GM23338 (cell line): Measurements from ENCODE around the gene SSTR3. TPM values are rescaled to one million over a fixed set of nuclear protein-coding genes. Genes with fewer than 3 reads are reported as not detected.

ENCODE experiments used
- ATAC-seq: fragments of 200-7000 bp; cut with Tn5 transposase; 3 replicates; pipeline ENCODE4 v1.9.1; 2020
- DNase-seq: peaks from one replicate; pipeline ENCODE4 v3.0.0-alpha.2; 2015; ENCODE audit warnings: low spot score
- H2AFZ ChIP-seq: fragments of 200-600 bp; sonication (generic); 2 replicates; pipeline ENCODE4 v1.8.0; 2016; ENCODE audit warnings: antibody characterized with exemption, mild to moderate bottlenecking, moderate library complexity
- H3F3A ChIP-seq: fragments of 200-600 bp; sonication (generic); replicated peaks from 2 replicates; pipeline ENCODE4 v1.8.0; 2017; ENCODE audit warnings: antibody characterized with exemption, mixed run types, low read depth
- H3K27ac ChIP-seq: fragments of 200-600 bp; sonication (generic); 2 replicates; pipeline ENCODE4 v1.6.1; 2016; ENCODE audit warnings: low read depth
- H3K27me3 ChIP-seq: fragments of 200-600 bp; sonication (generic); 2 replicates; pipeline ENCODE4 v1.8.0; 2016; ENCODE audit warnings: mild to moderate bottlenecking, mixed run types, moderate library complexity; ENCODE audit not compliant: insufficient read depth
- H3K36me3 ChIP-seq: fragments of 200-600 bp; sonication (generic); 2 replicates; pipeline ENCODE4 v1.8.0; 2016; ENCODE audit warnings: mild to moderate bottlenecking; ENCODE audit not compliant: insufficient read depth
- H3K4me1 ChIP-seq: fragments of 200-600 bp; sonication (generic); 2 replicates; pipeline ENCODE4 v1.8.0; 2016; ENCODE audit warnings: mild to moderate bottlenecking, moderate library complexity; ENCODE audit not compliant: insufficient read depth
- H3K4me2 ChIP-seq: fragments of 200-600 bp; sonication (generic); 2 replicates; pipeline ENCODE4 v1.7.1; 2017; ENCODE audit warnings: mixed run types
- H3K4me3 ChIP-seq: fragments of 200-600 bp; sonication (generic); 2 replicates; pipeline ENCODE4 v1.6.1; 2016; ENCODE audit warnings: mixed run types
- H3K79me2 ChIP-seq: fragments of 200-600 bp; sonication (generic); replicated peaks from 2 replicates; pipeline ENCODE4 v1.8.0; 2017; ENCODE audit warnings: mild to moderate bottlenecking; ENCODE audit not compliant: insufficient read depth
- H3K9me2 ChIP-seq: fragments of 200-600 bp; sonication (generic); 2 replicates; pipeline ENCODE4 v1.8.0; 2017; ENCODE audit not compliant: insufficient read depth
- H4K20me1 ChIP-seq: fragments of 200-600 bp; sonication (generic); replicated peaks from 2 replicates; pipeline ENCODE4 v1.8.0; 2017; ENCODE audit warnings: mild to moderate bottlenecking; ENCODE audit not compliant: insufficient read depth
- H3K27ac Mint-ChIP-seq: 2 replicates; pipeline ENCODE4 v1.8.0; 2020; ENCODE audit warnings: inconsistent platforms, mild to moderate bottlenecking, moderate library complexity, mixed read lengths
- H3K27me3 Mint-ChIP-seq: 3 replicates; pipeline ENCODE4 v1.8.0; 2022; ENCODE audit warnings: low read depth, mild to moderate bottlenecking, moderate library complexity, mixed read lengths, inconsistent platforms; ENCODE audit not compliant: insufficient read depth, poor library complexity
- H3K36me3 Mint-ChIP-seq: 3 replicates; pipeline ENCODE4 v1.8.0; 2021; ENCODE audit warnings: low read depth, mild to moderate bottlenecking, inconsistent platforms, moderate library complexity, mixed read lengths
- H3K4me1 Mint-ChIP-seq: 3 replicates; pipeline ENCODE4 v1.8.0; 2020; ENCODE audit warnings: mild to moderate bottlenecking, inconsistent platforms, mixed read lengths
- H3K4me3 Mint-ChIP-seq: 3 replicates; pipeline ENCODE4 v1.8.0; 2021; ENCODE audit warnings: moderate library complexity, mild to moderate bottlenecking, inconsistent platforms, mixed read lengths
- H3K9me3 Mint-ChIP-seq: 3 replicates; pipeline ENCODE4 v1.8.0; 2020; ENCODE audit warnings: moderate library complexity, mild to moderate bottlenecking, inconsistent platforms, mixed read lengths
- CREB1 ChIP-seq: fragments of 250-450 bp; sonication (Bioruptor Pico); IDR thresholded peaks from 2 replicates; pipeline ENCODE4 v1.5.0; 2020; ENCODE audit warnings: low read depth, mild to moderate bottlenecking, moderate library complexity
- JUNB ChIP-seq: IDR thresholded peaks from one replicate; pipeline ENCODE4 v1.6.1; 2016; ENCODE audit warnings: antibody characterized with exemption; ENCODE audit not compliant: unreplicated experiment
- NANOG ChIP-seq: IDR thresholded peaks from 2 replicates; pipeline ENCODE4 v1.6.1; 2016; ENCODE audit warnings: antibody characterized with exemption, borderline replicate concordance
- polyA plus RNA-seq: library from polyadenylated mRNA; unstranded; fragments of >200 nt; fragmentation: Nextera tagmentation; extraction: Ambion mirVana; gene quantifications from 2 replicates; pipeline ENCODE4 v1.2.1, GENCODE V29; 2016
- total RNA-seq: library from RNA; depleted of rRNA; stranded (reverse); fragments of >200 nt; shearing (Covaris generic); gene quantifications from 2 replicates; pipeline ENCODE4 v1.2.3, GENCODE V29; 2014
- TF ChIP-seq, protein P1 (sequence below), 2 experiments: fragments of 200-600 bp in 1 of 2; sonication (generic) in 1 of 2; conservative IDR thresholded peaks; 2 replicates each; pipeline versions ENCODE4 v1.5.1 to v1.6.1; 2016 to 2017; ENCODE audit warnings: antibody characterized with exemption in 2 of 2, low read depth in 2 of 2, mild to moderate bottlenecking in 2 of 2, moderate library complexity in 1 of 2
- TF ChIP-seq, protein P2 (sequence below): IDR thresholded peaks from one replicate; pipeline ENCODE4 v1.6.1; 2018; ENCODE audit warnings: antibody characterized with exemption; ENCODE audit not compliant: unreplicated experiment
- TF ChIP-seq, protein P3 (sequence below): IDR thresholded peaks from 2 replicates; pipeline ENCODE4 v1.6.1; 2016; ENCODE audit warnings: antibody characterized with exemption
- TF ChIP-seq, protein P4 (sequence below): fragments of 250-450 bp; sonication (Bioruptor Pico); IDR thresholded peaks from 2 replicates; pipeline ENCODE4 v1.5.0; 2020; ENCODE audit warnings: mild to moderate bottlenecking, moderate library complexity

Gene SSTR3
- total and polyA plus RNA-seq, 2 experiments from 2014 or later = 0.66 TPM; not detected in 1

DNA sequence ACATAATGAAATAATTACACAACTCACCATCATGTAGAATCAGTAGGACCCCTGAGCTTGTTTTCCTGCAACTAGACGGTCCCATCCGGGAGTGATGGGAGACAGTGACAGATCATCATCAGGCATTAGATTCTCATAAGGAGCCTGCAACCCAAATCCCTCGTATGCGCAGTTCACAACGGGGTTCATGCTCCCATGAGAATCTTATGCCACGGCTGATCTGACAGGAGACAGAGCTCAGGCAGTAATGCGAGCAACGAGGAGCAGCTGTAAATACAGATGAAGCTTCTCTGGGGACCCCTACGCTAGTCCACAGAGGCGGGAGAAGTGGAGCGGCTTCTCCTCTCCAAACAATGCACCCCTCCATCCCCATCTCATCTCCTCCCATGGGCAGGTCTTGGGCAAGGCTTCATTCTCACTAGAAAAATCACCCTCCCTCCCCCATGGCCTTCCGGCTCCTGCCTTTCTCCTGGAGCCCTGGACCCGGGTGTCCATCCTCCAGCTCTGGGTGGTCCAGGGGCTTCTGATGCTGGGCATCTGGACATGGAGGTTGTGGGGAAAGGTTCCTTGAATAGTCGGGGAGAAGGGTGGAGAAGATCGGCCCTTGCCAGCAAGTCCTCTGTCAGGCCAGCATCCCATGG is 48.0 kb upstream of the SSTR3 start (continued):
- TF ChIP-seq, protein P1, sequence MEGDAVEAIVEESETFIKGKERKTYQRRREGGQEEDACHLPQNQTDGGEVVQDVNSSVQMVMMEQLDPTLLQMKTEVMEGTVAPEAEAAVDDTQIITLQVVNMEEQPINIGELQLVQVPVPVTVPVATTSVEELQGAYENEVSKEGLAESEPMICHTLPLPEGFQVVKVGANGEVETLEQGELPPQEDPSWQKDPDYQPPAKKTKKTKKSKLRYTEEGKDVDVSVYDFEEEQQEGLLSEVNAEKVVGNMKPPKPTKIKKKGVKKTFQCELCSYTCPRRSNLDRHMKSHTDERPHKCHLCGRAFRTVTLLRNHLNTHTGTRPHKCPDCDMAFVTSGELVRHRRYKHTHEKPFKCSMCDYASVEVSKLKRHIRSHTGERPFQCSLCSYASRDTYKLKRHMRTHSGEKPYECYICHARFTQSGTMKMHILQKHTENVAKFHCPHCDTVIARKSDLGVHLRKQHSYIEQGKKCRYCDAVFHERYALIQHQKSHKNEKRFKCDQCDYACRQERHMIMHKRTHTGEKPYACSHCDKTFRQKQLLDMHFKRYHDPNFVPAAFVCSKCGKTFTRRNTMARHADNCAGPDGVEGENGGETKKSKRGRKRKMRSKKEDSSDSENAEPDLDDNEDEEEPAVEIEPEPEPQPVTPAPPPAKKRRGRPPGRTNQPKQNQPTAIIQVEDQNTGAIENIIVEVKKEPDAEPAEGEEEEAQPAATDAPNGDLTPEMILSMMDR (conservative IDR thresholded peaks at IDR 0.05; ENCODE audit: low read depth in 2 of 2) = no peak
- no peak for TF ChIP-seq NANOG
- TF ChIP-seq, protein P2, sequence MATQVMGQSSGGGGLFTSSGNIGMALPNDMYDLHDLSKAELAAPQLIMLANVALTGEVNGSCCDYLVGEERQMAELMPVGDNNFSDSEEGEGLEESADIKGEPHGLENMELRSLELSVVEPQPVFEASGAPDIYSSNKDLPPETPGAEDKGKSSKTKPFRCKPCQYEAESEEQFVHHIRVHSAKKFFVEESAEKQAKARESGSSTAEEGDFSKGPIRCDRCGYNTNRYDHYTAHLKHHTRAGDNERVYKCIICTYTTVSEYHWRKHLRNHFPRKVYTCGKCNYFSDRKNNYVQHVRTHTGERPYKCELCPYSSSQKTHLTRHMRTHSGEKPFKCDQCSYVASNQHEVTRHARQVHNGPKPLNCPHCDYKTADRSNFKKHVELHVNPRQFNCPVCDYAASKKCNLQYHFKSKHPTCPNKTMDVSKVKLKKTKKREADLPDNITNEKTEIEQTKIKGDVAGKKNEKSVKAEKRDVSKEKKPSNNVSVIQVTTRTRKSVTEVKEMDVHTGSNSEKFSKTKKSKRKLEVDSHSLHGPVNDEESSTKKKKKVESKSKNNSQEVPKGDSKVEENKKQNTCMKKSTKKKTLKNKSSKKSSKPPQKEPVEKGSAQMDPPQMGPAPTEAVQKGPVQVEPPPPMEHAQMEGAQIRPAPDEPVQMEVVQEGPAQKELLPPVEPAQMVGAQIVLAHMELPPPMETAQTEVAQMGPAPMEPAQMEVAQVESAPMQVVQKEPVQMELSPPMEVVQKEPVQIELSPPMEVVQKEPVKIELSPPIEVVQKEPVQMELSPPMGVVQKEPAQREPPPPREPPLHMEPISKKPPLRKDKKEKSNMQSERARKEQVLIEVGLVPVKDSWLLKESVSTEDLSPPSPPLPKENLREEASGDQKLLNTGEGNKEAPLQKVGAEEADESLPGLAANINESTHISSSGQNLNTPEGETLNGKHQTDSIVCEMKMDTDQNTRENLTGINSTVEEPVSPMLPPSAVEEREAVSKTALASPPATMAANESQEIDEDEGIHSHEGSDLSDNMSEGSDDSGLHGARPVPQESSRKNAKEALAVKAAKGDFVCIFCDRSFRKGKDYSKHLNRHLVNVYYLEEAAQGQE = no peak
- TF ChIP-seq, protein P3, sequence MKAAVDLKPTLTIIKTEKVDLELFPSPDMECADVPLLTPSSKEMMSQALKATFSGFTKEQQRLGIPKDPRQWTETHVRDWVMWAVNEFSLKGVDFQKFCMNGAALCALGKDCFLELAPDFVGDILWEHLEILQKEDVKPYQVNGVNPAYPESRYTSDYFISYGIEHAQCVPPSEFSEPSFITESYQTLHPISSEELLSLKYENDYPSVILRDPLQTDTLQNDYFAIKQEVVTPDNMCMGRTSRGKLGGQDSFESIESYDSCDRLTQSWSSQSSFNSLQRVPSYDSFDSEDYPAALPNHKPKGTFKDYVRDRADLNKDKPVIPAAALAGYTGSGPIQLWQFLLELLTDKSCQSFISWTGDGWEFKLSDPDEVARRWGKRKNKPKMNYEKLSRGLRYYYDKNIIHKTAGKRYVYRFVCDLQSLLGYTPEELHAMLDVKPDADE = no peak
- no peak for TF ChIP-seq JUNB

DNA sequence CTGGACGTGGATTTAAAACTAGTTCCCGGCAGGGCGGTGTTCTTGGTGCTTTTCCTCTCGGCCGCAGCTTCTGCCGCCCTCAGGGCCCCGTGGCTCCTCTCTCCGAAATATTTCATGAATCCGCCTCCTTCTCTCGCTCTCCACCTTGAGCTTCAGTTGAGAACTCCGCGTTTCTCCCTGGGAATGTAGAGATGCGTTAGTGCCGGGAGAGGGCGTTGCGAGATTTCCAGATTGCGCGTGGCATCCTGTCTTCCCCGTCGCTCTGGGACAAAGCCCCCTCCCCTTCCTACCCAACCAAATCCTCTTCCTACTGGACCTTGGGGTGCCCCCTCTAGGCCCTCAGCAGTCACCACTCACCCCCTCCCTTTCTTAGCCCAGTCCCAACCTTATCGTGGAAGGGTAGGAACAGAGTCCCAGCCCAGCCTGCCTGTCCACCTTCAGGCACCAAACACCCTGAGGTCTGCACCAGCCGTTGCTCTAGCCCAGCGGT is 47.3 kb upstream of the SSTR3 start:
- Mint-ChIP-seq H3K9me3 (peaks cover 16% of the 10 kb centered on the region), H3K4me1 (peaks cover 27% of the 10 kb centered on the region), H3K36me3 (peaks cover 2% of the 10 kb centered on the region; the same call in 2 of the 3 replicates), H3K27ac (no peak overlapping the region), H3K4me3 (peak overlapping the region; percentile 61), H3K27me3 (peaks cover 33% of the 10 kb centered on the region)
- H3K79me2 ChIP-seq = no peaks in the 10 kb centered on the region
- H3K4me1 ChIP-seq = peaks cover 15% of the 10 kb centered on the region; the same call in 1 of the 2 replicates
- no peaks in the 10 kb centered on the region for H3K36me3 ChIP-seq
- TF ChIP-seq, protein P1 (conservative IDR thresholded peaks at IDR 0.05; ENCODE audit: low read depth in 2 of 2) = peak; percentile 53 to 65
- TF ChIP-seq CREB1 (CRISPR knock-in tag) = no peak
- TF ChIP-seq, protein P4, sequence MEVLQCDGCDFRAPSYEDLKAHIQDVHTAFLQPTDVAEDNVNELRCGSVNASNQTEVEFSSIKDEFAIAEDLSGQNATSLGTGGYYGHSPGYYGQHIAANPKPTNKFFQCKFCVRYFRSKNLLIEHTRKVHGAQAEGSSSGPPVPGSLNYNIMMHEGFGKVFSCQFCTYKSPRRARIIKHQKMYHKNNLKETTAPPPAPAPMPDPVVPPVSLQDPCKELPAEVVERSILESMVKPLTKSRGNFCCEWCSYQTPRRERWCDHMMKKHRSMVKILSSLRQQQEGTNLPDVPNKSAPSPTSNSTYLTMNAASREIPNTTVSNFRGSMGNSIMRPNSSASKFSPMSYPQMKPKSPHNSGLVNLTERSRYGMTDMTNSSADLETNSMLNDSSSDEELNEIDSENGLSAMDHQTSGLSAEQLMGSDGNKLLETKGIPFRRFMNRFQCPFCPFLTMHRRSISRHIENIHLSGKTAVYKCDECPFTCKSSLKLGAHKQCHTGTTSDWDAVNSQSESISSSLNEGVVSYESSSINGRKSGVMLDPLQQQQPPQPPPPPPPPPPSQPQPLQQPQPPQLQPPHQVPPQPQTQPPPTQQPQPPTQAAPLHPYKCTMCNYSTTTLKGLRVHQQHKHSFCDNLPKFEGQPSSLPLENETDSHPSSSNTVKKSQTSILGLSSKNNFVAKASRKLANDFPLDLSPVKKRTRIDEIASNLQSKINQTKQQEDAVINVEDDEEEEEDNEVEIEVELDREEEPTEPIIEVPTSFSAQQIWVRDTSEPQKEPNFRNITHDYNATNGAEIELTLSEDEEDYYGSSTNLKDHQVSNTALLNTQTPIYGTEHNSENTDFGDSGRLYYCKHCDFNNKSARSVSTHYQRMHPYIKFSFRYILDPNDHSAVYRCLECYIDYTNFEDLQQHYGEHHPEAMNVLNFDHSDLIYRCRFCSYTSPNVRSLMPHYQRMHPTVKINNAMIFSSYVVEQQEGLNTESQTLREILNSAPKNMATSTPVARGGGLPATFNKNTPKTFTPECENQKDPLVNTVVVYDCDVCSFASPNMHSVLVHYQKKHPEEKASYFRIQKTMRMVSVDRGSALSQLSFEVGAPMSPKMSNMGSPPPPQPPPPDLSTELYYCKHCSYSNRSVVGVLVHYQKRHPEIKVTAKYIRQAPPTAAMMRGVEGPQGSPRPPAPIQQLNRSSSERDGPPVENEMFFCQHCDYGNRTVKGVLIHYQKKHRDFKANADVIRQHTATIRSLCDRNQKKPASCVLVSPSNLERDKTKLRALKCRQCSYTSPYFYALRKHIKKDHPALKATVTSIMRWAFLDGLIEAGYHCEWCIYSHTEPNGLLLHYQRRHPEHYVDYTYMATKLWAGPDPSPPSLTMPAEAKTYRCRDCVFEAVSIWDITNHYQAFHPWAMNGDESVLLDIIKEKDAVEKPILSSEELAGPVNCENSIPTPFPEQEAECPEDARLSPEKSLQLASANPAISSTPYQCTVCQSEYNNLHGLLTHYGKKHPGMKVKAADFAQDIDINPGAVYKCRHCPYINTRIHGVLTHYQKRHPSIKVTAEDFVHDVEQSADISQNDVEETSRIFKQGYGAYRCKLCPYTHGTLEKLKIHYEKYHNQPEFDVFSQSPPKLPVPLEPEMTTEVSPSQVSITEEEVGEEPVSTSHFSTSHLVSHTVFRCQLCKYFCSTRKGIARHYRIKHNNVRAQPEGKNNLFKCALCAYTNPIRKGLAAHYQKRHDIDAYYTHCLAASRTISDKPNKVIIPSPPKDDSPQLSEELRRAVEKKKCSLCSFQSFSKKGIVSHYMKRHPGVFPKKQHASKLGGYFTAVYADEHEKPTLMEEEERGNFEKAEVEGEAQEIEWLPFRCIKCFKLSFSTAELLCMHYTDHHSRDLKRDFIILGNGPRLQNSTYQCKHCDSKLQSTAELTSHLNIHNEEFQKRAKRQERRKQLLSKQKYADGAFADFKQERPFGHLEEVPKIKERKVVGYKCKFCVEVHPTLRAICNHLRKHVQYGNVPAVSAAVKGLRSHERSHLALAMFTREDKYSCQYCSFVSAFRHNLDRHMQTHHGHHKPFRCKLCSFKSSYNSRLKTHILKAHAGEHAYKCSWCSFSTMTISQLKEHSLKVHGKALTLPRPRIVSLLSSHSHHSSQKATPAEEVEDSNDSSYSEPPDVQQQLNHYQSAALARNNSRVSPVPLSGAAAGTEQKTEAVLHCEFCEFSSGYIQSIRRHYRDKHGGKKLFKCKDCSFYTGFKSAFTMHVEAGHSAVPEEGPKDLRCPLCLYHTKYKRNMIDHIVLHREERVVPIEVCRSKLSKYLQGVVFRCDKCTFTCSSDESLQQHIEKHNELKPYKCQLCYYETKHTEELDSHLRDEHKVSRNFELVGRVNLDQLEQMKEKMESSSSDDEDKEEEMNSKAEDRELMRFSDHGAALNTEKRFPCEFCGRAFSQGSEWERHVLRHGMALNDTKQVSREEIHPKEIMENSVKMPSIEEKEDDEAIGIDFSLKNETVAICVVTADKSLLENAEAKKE = no peak
- H3K4me2 ChIP-seq = peak overlapping the region; percentile 66
- H4K20me1 ChIP-seq = no peaks in the 10 kb centered on the region
- peak overlapping the region; percentile 35 for H3K4me3 ChIP-seq
- peaks cover 6% of the 10 kb centered on the region for H3K27me3 ChIP-seq
- DNase-seq (peak; percentile 81), ATAC-seq (peak; percentile 69)
- H3K27ac ChIP-seq = no peak overlapping the region
- H3K9me2 ChIP-seq = no peaks in the 10 kb centered on the region
- no peaks in the 10 kb centered on the region for H3F3A ChIP-seq
- H2AFZ ChIP-seq = peak overlapping the region; percentile 86; the same call in 1 of the 2 replicates
